ENCODE measurements around the gene DPRX.

DPRX gene

DNA sequence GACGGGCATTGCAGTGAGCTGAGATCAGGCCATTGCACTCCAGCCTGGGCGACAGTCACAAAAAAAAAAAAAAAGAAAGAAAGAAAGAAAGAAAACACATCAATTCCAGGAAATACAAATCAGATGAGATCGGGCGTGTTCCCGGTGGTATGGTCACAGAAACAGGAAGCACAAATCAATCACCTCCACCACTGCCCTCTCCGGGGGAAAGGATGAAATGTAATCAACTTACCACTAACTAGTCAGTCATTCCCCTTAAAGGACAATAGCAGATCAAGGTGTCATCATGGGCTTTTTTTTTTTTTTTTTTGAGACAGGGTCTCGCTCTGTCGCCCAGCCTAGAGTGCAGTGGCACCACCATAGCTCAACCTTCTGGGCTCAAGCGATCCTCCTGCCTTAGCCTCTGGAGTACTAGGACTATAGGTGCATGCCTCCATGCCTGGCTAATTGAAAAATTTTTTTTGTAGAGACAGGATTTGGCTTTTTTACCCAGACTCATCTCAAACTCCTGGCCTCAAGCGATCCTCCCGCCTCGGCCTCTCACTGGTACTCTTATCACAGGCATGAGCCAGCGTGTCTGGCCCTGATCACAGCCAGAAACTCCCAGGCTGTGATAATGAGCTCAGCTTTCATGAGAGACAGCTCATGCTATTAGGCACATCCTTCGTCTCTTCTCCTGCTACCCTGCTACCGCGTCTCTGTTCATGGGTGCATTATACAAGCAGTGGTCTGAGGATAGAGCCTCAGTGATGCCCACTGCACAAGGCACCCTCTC lies 6.8 kb upstream of the DPRX start:
- H3K27ac Mint-ChIP-seq: no peak overlapping the region
- no peaks in the 10 kb centered on the region for H3K27me3 Mint-ChIP-seq
- DNase-seq (ENCODE audit: low spot score in 2 of 2): no peak
- no peak overlapping the region for H3K4me3 Mint-ChIP-seq
- no peaks in the 10 kb centered on the region for H3K4me1 Mint-ChIP-seq
- peaks cover 2% of the 10 kb centered on the region for H3K9me3 Mint-ChIP-seq
- ATAC-seq (ENCODE audit: low read depth): no peak
- no peaks in the 10 kb centered on the region for H3K36me3 Mint-ChIP-seq

DNA sequence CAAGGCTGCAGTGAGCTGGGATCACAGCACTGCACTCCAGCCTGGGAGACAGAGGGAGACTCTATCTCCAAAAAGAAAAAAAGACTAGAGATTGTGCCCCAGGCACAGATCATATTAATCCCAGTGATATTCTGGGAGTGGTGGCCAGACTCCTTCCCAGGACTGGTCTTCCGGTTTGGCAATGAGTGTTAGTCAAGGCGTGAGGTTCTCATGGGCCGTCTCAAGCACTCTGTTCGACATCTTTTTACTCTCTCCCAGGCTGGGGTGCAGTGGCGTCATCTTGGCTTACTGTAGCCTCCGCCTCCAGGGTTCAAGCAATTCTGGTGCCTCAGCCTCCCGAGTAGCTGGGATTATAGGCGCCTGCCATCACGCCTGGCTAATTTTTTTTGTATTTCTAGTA lies 5.3 kb upstream of the DPRX start:
- Mint-ChIP-seq H3K9me3 (peaks cover 2% of the 10 kb centered on the region), H3K27ac (no peak overlapping the region)
- ATAC-seq (ENCODE audit: low read depth): no peak

DNA sequence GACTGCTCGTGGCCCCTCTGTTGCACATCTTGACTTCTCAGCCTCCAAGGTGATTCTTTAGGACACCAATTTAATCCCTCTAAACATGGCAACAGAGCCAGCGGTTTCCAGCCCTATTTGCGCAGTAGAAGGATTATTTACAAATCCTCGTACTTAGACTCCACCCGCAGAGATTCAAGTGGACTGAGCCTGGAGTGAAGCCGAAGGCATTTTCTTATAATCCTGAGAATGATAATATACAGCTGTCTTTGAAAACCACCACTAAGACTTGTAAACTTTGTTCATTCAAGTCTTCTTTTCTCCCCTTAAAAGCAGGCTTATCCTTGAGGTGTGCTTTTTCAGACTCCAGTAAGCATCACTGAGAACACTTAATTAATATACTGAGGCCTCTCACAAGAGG lies 4.8 kb upstream of the DPRX start:
- H3K4me1 Mint-ChIP-seq: no peaks in the 10 kb centered on the region
- H3K27me3 Mint-ChIP-seq: no peaks in the 10 kb centered on the region

More for the DNA sequence above, 5.3 kb upstream of the DPRX start:
- Mint-ChIP-seq H3K27me3 (no peaks in the 10 kb centered on the region), H3K36me3 (no peaks in the 10 kb centered on the region), H3K4me1 (no peaks in the 10 kb centered on the region), H3K4me3 (no peak overlapping the region)
- no peak for DNase-seq (ENCODE audit: low spot score in 2 of 2)

DNA sequence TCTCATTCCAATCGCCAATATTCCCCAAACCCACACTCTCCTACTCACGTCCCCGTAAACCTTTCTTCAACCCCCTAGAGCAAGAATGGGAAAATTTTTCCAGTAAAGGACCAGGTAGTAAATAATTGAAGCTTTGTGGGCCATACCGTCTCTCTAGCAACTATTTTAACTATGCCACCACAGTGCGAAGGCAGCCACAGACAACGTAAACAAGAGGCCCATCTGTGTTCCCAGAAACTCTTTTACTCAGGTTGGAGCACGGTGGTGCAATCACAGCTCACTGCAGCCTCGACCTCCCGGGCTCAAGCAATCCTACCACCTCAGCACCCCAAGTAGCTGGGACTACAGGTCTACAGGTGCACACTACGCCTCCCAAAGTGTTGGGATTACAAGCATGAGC lies 3.0 kb downstream of the DPRX start:
- ATAC-seq (ENCODE audit: low read depth): no peak
- H3K9me3 Mint-ChIP-seq: peaks cover 7% of the 10 kb centered on the region
- H3K36me3 Mint-ChIP-seq: peaks cover 2% of the 10 kb centered on the region
- no peaks in the 10 kb centered on the region for H3K4me1 Mint-ChIP-seq
- no peak for DNase-seq (ENCODE audit: low spot score in 2 of 2)
- peaks cover 3% of the 10 kb centered on the region for H3K27me3 Mint-ChIP-seq
- H3K4me3 Mint-ChIP-seq: no peak overlapping the region
- no peak overlapping the region for H3K27ac Mint-ChIP-seq

More for the DNA sequence above, 4.8 kb upstream of the DPRX start:
- Mint-ChIP-seq H3K9me3 (peaks cover 3% of the 10 kb centered on the region), H3K36me3 (peaks cover 1% of the 10 kb centered on the region), H3K4me3 (no peak overlapping the region), H3K27ac (no peak overlapping the region)
- DNase-seq (ENCODE audit: low spot score in 2 of 2) (no peak), ATAC-seq (ENCODE audit: low read depth) (no peak)

DNA sequence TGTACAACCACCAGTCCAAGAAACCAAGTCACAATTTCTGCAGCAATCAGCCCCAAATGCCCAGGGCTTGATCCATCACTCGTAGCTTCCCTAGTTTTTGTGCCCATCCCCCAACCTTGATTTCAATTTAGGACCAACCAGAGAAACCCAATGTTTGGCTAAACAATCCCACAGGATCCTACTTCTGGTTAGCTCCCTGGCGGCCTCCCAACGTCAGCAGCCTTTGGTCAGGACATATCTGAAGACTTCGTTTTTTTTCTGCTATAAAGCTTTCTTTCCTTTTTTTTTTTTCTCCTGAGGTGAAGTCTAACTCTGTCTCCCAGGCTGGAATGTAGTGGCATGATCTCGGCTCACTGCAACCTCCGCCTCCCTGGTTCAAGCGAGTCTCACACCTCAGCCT lies 7.7 kb downstream of the DPRX start:
- no peaks in the 10 kb centered on the region for H3K4me1 Mint-ChIP-seq
- ATAC-seq (ENCODE audit: low read depth) (no peak), DNase-seq (ENCODE audit: low spot score in 2 of 2) (no peak)
- peaks cover 16% of the 10 kb centered on the region for H3K9me3 Mint-ChIP-seq
- H3K4me3 Mint-ChIP-seq: no peak overlapping the region
- no peak overlapping the region for H3K27ac Mint-ChIP-seq
- peaks cover 2% of the 10 kb centered on the region for H3K36me3 Mint-ChIP-seq
- H3K27me3 Mint-ChIP-seq: peaks cover 3% of the 10 kb centered on the region

DNA sequence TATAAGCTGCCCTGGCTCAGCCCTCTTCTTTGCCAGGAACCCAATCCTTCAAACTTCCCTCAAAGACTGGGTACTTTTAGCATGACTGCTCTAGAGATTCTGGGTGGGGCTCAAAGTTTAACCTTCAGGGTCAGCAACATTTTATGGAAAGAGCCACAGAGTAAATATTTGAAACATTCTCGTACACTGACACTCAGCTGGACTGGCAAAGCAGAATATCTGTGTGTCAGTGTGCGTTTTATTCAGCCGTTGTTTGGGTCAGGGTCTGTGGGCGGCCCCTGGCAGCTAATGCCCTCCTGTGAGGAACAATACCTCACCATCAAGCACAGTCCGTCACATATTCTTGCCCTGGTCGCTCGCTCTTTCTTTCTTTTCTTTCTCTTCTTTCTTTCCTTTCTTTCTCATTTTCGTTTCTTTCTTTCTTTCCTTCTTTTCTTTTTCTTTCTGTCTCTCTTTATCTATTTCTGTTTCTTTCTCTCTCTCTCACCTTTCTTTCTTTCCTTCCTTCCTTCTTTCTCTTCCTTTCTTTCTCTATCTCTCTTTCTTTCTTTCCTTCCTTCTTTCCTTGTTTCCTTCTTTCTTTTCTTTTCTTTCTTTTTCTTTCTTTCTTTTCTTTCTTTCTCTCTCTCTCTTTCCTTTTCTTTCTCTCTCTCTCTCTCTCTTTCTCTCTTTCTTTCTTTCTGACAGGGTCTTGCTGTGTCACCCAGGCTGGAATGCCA lies 10.7 kb downstream of the DPRX start:
- H3K4me3 Mint-ChIP-seq: no peak overlapping the region
- no peak overlapping the region for H3K27ac Mint-ChIP-seq
- H3K27me3 Mint-ChIP-seq: no peaks in the 10 kb centered on the region
- peaks cover 2% of the 10 kb centered on the region for H3K36me3 Mint-ChIP-seq
- H3K4me1 Mint-ChIP-seq: no peaks in the 10 kb centered on the region
- DNase-seq (ENCODE audit: low spot score in 2 of 2) (no peak), ATAC-seq (ENCODE audit: low read depth) (no peak)
- H3K9me3 Mint-ChIP-seq: peaks cover 13% of the 10 kb centered on the region

DNA sequence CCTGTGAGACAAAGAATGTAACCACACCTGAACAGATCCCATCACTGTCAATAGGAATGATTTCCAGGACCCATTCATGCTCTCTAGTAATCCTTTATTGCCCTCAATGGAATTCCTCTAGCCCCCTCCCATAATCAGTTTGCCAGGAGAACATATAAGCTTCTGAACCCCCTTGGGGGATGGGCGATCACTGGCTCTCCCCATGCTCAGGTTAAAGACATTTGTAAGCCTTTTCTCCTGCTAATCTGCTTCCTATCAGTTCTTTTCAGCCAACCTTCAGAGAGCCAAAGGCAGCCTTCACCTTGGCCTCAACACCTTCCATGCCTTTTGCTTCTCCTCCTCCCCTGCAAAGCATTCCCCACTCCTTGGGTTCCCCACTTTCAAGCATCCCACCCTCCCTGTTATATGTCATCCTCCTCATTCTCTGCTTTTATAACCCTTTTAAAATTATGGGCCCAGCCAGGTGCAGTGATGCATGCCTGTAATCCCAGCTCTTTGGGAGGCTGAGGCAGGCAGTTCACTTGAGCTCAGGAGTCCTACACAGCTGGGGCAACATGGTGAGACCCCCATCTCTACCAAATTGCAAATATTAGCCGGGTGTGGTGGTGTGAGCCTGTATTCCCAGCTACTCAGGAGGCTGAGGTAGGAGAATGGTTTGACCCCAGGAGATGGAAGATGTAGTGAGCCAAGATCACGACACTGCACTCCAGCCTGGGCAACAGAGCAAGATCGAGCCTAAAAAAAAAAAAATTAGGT lies 12.4 kb downstream of the DPRX start:
- Mint-ChIP-seq H3K36me3 (peaks cover 2% of the 10 kb centered on the region), H3K9me3 (peaks cover 13% of the 10 kb centered on the region), H3K4me1 (no peaks in the 10 kb centered on the region), H3K27ac (no peak overlapping the region), H3K27me3 (no peaks in the 10 kb centered on the region), H3K4me3 (no peak overlapping the region)
- no peak for DNase-seq (ENCODE audit: low spot score in 2 of 2)
- no peak for ATAC-seq (ENCODE audit: low read depth)

DNA sequence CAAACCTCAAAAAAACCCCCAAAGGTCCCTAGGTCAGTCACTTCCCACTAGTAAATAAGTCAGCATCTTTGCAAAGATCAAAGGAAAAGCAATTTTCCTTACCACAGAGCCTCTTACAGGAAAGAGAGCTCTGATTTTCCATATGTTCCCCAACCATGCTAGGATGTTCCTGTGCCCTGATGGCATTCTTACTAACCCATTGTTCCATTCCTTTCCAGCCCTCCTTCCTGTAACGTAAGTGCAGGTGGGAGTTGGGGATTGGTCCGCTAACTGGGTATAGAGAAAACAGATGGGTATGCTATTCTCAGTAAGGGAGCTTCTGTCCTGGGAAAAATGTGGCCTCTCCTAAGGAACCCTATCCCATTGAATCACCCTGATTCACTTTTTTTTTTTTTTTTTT lies 14.3 kb downstream of the DPRX start:
- ATAC-seq (ENCODE audit: low read depth) (no peak), DNase-seq (ENCODE audit: low spot score in 2 of 2) (no peak)
- Mint-ChIP-seq H3K36me3 (no peaks in the 10 kb centered on the region), H3K9me3 (peaks cover 11% of the 10 kb centered on the region), H3K4me3 (no peak overlapping the region), H3K27ac (no peak overlapping the region), H3K4me1 (no peaks in the 10 kb centered on the region), H3K27me3 (no peaks in the 10 kb centered on the region)

DNA sequence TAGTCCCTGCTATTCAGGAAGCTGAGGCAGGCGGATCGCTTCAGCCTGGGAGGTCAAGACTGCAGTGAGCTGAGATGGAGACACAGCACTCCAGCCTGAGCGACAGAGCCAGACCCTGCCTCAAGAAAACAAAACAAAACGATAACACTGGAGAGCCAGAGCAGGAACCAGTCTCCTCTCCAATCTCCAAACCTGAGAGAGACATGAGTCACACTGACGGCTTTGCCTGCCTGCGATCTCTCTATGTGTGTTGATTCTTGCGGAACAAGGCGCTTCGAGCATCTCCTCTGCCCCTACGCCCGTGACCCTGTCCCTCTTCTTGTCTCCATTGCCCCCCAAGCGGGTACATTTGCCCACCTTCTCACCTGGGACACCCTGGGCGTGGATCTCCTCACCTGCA lies 15.6 kb downstream of the DPRX start:
- no peaks in the 10 kb centered on the region for H3K4me1 Mint-ChIP-seq
- H3K4me3 Mint-ChIP-seq: no peak overlapping the region
- no peak for DNase-seq (ENCODE audit: low spot score in 2 of 2)
- H3K36me3 Mint-ChIP-seq: no peaks in the 10 kb centered on the region
- peaks cover 11% of the 10 kb centered on the region for H3K9me3 Mint-ChIP-seq
- ATAC-seq (ENCODE audit: low read depth): no peak
- no peak overlapping the region for H3K27ac Mint-ChIP-seq
- no peaks in the 10 kb centered on the region for H3K27me3 Mint-ChIP-seq

DNA sequence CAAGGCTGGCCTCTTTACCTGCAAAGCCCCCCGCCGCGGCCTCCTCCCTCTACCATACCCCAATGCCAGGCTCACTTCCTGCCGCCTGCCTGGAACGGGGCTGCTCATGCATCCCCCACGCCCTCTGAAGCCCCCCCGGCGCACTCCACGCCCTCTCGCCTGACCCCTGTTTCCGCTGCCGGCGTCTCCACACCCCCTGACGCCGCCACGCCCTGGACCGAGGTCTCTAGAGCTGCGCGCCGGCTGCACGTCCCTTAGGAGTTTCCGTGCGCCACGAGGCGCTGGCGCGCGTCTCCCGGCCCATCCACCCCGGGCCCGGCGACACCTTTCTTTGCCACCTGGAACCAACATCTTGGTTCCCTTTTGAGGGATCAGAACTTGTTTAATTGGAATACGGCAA lies 16.0 kb downstream of the DPRX start:
- no peaks in the 10 kb centered on the region for H3K36me3 Mint-ChIP-seq
- peaks cover 9% of the 10 kb centered on the region for H3K9me3 Mint-ChIP-seq
- H3K4me3 Mint-ChIP-seq: no peak overlapping the region
- no peak overlapping the region for H3K27ac Mint-ChIP-seq
- no peak for DNase-seq (ENCODE audit: low spot score in 2 of 2)
- no peaks in the 10 kb centered on the region for H3K27me3 Mint-ChIP-seq
- no peaks in the 10 kb centered on the region for H3K4me1 Mint-ChIP-seq
- ATAC-seq (ENCODE audit: low read depth): no peak

DNA sequence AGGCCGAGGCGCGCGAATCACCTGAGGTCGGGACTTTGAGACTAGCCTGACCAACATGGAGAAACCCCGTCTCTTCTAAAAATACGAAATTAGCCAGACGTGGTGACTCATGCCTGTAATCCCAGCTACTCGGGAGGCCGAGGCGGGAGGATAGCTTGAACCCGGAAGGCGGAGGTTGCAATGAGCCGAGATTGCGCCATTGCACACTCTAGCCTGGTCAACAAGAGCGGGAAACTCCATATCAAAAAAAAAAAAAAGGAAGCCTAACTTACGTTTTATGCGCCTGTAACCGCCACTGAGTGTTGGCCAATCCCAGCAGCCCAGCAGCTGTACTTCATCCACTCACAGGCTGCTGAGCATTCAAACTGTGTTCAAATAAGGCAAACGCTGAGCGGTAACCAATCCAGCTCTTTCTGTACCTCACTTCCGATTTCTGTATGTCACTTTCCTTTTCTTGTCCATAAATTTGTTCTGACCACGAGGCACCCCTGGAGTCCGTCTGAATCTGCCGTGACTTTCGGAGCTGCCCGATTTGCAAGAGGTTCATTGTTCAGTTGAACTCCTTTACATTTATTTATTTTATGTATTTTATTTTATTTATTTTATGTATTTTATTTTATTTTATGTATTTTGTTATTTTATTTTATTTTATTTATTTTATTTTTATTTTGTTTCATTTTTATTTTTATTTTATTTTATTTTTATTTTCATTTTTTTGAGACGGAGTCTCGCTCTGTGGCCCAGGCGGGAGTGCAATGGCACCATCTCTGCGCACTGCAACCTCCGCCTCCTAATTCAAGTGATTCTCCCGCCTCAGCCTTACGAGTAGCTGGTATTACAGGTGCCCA lies 18.2 kb downstream of the DPRX start:
- Mint-ChIP-seq H3K27ac (no peak overlapping the region), H3K36me3 (peaks cover under 1% of the 10 kb centered on the region), H3K4me3 (no peak overlapping the region), H3K9me3 (peaks cover 2% of the 10 kb centered on the region), H3K4me1 (no peaks in the 10 kb centered on the region), H3K27me3 (no peaks in the 10 kb centered on the region)
- no peak for ATAC-seq (ENCODE audit: low read depth)
- no peak for DNase-seq (ENCODE audit: low spot score in 2 of 2)

DNA sequence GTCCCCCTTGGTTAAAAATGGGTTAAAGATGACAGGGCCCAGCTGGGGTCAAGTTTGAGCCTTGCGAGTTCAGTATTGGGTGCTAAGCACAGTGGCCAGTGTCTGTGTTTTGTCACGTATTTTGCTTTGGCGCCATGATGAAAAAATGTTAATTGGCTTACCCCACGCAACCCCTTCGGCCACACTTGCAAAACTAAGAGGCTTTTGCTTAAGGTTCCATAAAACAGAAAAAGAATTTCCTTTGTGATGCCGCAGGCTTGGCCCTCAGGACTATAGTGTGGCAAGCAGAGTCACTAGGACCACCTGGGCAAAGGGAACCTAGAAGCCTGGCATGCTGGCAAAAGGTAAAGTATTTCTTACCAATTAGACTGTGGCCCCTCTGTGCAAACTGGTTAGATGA lies 20.7 kb downstream of the DPRX start:
- ATAC-seq (ENCODE audit: low read depth) (no peak), DNase-seq (ENCODE audit: low spot score in 2 of 2) (no peak)
- Mint-ChIP-seq H3K27me3 (no peaks in the 10 kb centered on the region), H3K36me3 (peaks cover 4% of the 10 kb centered on the region), H3K27ac (no peak overlapping the region), H3K9me3 (peaks cover 7% of the 10 kb centered on the region), H3K4me1 (no peaks in the 10 kb centered on the region), H3K4me3 (no peak overlapping the region)

DNA sequence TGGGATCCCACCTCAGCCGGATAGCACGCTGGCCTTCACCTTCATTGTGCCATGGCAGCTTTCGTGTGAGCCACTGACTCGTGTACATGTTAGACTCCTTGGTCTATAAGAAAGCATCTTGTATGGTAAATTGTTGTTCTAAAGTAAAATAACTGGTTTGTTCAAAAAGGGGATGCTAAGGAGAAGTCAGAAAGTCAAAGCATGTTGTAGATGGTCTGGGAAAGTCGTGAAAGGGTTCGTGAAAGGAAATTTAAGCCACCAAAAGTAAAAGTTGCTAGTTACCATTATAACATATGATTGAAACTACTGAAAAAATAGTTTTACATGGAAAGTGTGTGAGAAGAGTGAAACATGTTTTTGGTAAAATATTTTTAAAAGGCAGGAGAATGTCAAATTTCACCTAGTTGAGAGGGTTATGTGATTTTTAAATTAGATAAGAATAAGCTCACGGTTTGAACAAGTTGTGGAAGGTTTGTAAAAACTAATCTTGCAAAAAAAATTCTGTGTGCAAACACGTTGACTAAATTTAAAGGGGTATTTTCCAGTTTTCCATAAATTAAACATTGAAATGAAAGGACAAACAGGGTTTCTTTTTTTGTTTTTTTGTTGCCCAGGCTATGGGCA lies 23.4 kb downstream of the DPRX start:
- peaks cover 2% of the 10 kb centered on the region for H3K27me3 Mint-ChIP-seq
- no peak for DNase-seq (ENCODE audit: low spot score in 2 of 2)
- peaks cover 4% of the 10 kb centered on the region for H3K36me3 Mint-ChIP-seq
- no peak overlapping the region for H3K27ac Mint-ChIP-seq
- H3K9me3 Mint-ChIP-seq: peaks cover 10% of the 10 kb centered on the region
- no peak overlapping the region for H3K4me3 Mint-ChIP-seq
- H3K4me1 Mint-ChIP-seq: no peaks in the 10 kb centered on the region
- no peak for ATAC-seq (ENCODE audit: low read depth)

Measured in memory B cell (primary cell).